ENCODE data around the gene AATK.

Gene AATK

DNA sequence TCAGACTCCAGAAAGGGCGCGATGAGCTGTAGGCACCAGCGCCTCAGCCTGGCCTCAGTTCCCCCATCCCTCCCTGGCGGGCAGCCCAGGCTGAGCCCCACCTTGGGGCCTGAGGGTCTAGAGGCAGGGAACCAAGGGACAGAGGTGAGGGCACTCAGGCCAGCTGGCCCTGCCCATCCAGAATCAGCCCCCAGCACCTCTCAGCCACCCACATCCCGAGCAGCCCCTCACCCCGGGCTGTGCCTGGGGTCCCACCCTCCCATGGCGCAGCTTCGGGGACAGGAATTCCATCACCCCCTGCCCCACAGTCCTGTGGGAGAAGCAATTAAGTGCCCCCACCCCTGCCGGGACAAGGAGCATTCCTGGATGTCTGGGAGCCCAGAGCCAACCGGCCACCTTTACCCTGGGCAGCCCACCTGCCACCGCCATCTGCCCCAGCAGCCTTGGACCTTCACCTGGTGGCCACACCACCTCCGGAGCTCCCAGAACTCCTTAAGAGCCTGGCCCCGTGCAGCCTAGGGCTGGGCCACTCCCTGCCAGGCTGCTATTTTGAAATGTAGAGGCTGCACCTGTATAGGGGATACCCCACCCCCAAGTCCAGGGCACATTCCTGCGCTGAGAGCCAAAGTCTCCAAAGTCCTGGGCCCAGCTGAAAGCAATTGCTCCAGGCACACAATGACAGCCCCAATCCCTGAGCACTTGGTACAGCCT lies 34.4 kb downstream of the AATK start:
- TF ChIP-seq CTCF (IDR thresholded peaks at IDR 0.05; ENCODE audit: insufficient read depth, low read length, missing control alignments) = no peak
- DNase-seq (ENCODE audit: low read depth, low spot score) = no peak
- no peak overlapping the region for H3K4me3 ChIP-seq (ENCODE audit: low read depth, low read length)
- ChIA-PET CTCF (interaction anchor here (7.0 kb wide), 1 partner anchor 11 kb away, joined by 38 read pairs; no protein-coding TSS in a partner anchor), POLR2A (no interaction called here)

GRCh38 chr17:81130385-81131361 lies 35.3 kb downstream of the AATK start:
- ChIA-PET POLR2A (interaction anchor here (0.6 kb wide), 1 partner anchor 312 kb away, joined by 3 read pairs; no protein-coding TSS in a partner anchor), CTCF (interaction anchor here (7.0 kb wide), 1 partner anchor 12 kb away, joined by 38 read pairs; no protein-coding TSS in a partner anchor)
- no peak overlapping the region for H3K4me3 ChIP-seq (ENCODE audit: low read depth, low read length)
- no peak for DNase-seq (ENCODE audit: low read depth, low spot score)
- no peak for TF ChIP-seq CTCF (IDR thresholded peaks at IDR 0.05; ENCODE audit: insufficient read depth, low read length, missing control alignments)

GRCh38 chr17:81129711-81130367 lies 36.2 kb downstream of the AATK start:
- no peak for DNase-seq (ENCODE audit: low read depth, low spot score)
- no peak overlapping the region for H3K4me3 ChIP-seq (ENCODE audit: low read depth, low read length)
- no peak for TF ChIP-seq CTCF (IDR thresholded peaks at IDR 0.05; ENCODE audit: insufficient read depth, low read length, missing control alignments)
- CTCF ChIA-PET = interaction anchor here (7.0 kb wide), 1 partner anchor 13 kb away, joined by 38 read pairs; no protein-coding TSS in a partner anchor
- POLR2A ChIA-PET = no interaction called here

- DNase-seq (ENCODE audit: low read depth, low spot score) = no peak
- no peak overlapping the region for H3K4me3 ChIP-seq (ENCODE audit: low read depth, low read length)
- CTCF ChIA-PET = interaction anchor here (7.0 kb wide), 1 partner anchor 14 kb away, joined by 38 read pairs; no protein-coding TSS in a partner anchor
- no peak for TF ChIP-seq CTCF (IDR thresholded peaks at IDR 0.05; ENCODE audit: insufficient read depth, low read length, missing control alignments)
- POLR2A ChIA-PET = no interaction called here
Observed at GRCh38 chr17:81129289-81129688, 36.7 kb downstream of the AATK start.

DNA sequence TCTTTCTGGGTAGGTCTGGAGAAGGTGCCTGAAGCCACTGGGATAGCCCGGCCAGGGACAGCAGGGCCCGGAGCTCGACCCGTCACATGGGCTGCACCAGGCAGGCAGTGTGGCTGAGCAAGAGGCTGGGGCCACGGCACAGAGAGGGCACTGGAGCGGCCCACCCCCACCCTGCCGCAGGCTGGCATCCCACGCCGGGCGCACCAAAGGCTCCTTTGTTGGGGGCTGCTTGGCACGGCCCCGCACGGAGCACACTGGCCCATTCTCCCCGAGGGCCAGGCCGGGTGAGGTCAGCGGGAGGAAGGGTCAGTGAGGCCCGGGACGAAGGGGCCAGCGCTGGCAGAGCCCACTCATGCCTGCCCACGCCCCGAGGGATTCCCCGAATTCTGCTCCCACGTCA lies 37.2 kb downstream of the AATK start:
- DNase-seq (ENCODE audit: low read depth, low spot score) = no peak
- ChIA-PET POLR2A (no interaction called here), CTCF (interaction anchor here (0.9 kb wide), 1 partner anchor 12 kb away, joined by 4 read pairs; no protein-coding TSS in a partner anchor)
- no peak for TF ChIP-seq CTCF (IDR thresholded peaks at IDR 0.05; ENCODE audit: insufficient read depth, low read length, missing control alignments)
- no peak overlapping the region for H3K4me3 ChIP-seq (ENCODE audit: low read depth, low read length)
